Immature natural killer cell (primary cell): Measurements from ENCODE around the gene PLOD2. TPM values are rescaled to one million over a fixed set of nuclear protein-coding genes. Genes with fewer than 3 reads are reported as not detected.

Experiments used
- DNase-seq, 3 donors: peaks; one replicate each; pipeline ENCODE4 v3.0.0; 2022; ENCODE audit warnings: mixed read lengths in 1 of 3
- H3K27ac Mint-ChIP-seq, 6 donors: one replicate each; pipeline ENCODE4 v1.8.0; 2020; ENCODE audit warnings: mixed read lengths in 6 of 6, mild to moderate bottlenecking in 5 of 6, inconsistent platforms in 4 of 6, moderate library complexity in 3 of 6
- H3K27me3 Mint-ChIP-seq, 3 donors: one replicate each; pipeline ENCODE4 v1.8.0; 2020 to 2021; ENCODE audit warnings: low read depth in 3 of 3, mild to moderate bottlenecking in 3 of 3, mixed read lengths in 3 of 3, moderate library complexity in 3 of 3, inconsistent platforms in 1 of 3
- H3K36me3 Mint-ChIP-seq, 3 donors: one replicate each; pipeline ENCODE4 v1.8.0; 2020; ENCODE audit warnings: mixed read lengths in 3 of 3, inconsistent platforms in 2 of 3, mild to moderate bottlenecking in 2 of 3
- H3K4me1 Mint-ChIP-seq, 2 donors: one replicate each; pipeline ENCODE4 v1.8.0; 2020; ENCODE audit warnings: inconsistent platforms in 2 of 2, mild to moderate bottlenecking in 2 of 2, mixed read lengths in 2 of 2, moderate library complexity in 1 of 2
- H3K4me3 Mint-ChIP-seq, 5 donors: one replicate each; pipeline ENCODE4 v1.8.0; 2020; ENCODE audit warnings: mild to moderate bottlenecking in 5 of 5, mixed read lengths in 5 of 5, inconsistent platforms in 3 of 5, moderate library complexity in 3 of 5
- H3K9me3 Mint-ChIP-seq, 6 donors: one replicate each; pipeline ENCODE4 v1.8.0; 2020; ENCODE audit warnings: mild to moderate bottlenecking in 6 of 6, mixed read lengths in 6 of 6, inconsistent platforms in 4 of 6, moderate library complexity in 3 of 6
- polyA plus RNA-seq, 3 donors: library from polyadenylated mRNA; unstranded; fragments of 300-500 nt; fragmentation: Illumina TruSeq; gene quantifications; one replicate each; pipeline ENCODE4 v1.2.3, GENCODE V29; 2021

Gene PLOD2
- polyA plus RNA-seq, 3 donors from 2014 or later, result not detected

DNA sequence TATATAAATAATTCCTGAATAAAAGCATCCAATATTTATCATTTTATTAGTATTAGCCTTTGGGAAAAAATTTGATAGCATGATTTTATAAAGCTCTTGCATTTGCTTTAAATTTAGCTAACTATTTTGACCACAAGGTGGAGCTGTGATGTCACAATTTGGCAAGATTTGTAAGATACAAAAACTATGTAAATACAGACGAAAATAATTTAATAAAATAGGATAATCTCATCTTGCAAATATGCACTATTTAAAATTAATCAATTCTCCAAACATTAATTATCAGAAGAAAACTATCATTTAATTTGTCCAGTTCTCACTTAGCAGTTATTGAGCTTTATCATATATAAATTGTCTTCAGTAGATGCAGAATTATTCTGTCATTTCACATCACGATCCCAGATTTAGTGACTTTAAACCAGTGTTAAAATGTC lies 95.4 kb downstream of the PLOD2 start:
- no peaks in the 10 kb centered on the region for H3K36me3 Mint-ChIP-seq
- no peak for DNase-seq
- no peaks in the 10 kb centered on the region for H3K4me1 Mint-ChIP-seq
- H3K4me3 Mint-ChIP-seq, result no peak overlapping the region
- H3K27ac Mint-ChIP-seq, result no peak overlapping the region
- H3K27me3 Mint-ChIP-seq, result no peaks in the 10 kb centered on the region
- no peaks in the 10 kb centered on the region for H3K9me3 Mint-ChIP-seq

DNA sequence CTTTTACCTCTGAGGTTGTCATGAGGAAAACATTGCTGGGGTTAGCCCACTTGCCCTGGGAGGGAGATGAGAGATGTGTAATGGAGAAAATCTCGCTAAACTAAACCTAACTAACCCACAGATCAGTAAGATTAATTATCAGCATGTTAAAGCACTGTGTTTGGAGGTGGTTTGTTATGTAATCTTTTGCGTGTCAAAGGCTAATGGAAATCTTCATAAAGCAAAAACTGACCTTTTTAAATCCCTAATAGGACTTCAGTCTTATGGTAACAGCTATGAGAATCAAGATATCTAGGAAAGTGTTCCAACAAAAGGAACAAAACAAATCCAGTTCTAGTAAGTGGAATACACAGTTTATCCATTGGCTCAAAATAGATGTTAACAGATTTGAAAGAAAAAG lies 102.7 kb downstream of the PLOD2 start:
- H3K4me1 Mint-ChIP-seq, result no peaks in the 10 kb centered on the region
- H3K27me3 Mint-ChIP-seq, result peaks cover 0 to 2% (median 0%) of the 10 kb centered on the region in 3 donors
- no peak for DNase-seq
- H3K27ac Mint-ChIP-seq, result no peak overlapping the region
- no peaks in the 10 kb centered on the region for H3K36me3 Mint-ChIP-seq
- no peak overlapping the region for H3K4me3 Mint-ChIP-seq
- H3K9me3 Mint-ChIP-seq, result peaks cover 0 to 6% (median under 1%) of the 10 kb centered on the region in 6 donors

- H3K4me1 Mint-ChIP-seq, result no peaks in the 10 kb centered on the region
- peaks cover 0 to 2% (median 0%) of the 10 kb centered on the region in 3 donors for H3K27me3 Mint-ChIP-seq
- peaks cover 0 to 16% (median 3%) of the 10 kb centered on the region in 6 donors for H3K9me3 Mint-ChIP-seq
- DNase-seq, result no peak
- H3K36me3 Mint-ChIP-seq, result no peaks in the 10 kb centered on the region
- H3K4me3 Mint-ChIP-seq, result no peak overlapping the region
- no peak overlapping the region for H3K27ac Mint-ChIP-seq
Measured at GRCh38 chr3:146052791-146053310, 108.1 kb downstream of the PLOD2 start.

DNA sequence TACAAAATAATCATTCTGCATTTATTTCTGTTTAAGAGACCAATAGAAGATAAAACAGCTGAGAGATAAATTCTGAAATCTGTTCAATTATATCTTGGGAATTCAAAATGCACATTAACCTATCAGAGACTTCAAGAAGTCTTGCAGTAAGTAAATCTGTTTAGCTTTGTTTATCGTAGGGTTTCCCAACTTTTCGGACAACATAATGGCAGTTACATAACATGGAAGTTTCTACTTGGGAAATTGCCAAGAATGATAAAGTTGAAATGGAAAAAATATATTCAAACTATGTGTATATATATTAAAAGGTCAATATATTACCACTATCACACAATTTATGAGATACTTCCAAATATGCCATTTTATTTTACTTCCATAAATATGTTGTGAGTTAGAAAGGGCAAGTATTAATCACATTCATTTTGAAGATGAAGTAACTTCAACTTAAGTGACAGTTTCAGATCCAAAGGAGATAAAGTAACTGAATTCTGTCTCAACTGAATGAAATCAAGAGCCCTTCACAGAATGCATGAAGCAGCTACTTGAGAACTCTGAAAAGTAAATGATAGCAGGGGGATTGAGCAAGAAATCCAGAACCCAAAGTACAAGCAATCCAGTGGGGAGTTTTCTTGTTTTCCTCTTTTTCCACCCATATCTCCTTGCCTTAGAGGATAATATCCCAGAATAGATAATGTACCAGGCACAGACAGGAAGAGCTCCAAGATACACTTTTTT lies 108.8 kb downstream of the PLOD2 start:
- H3K4me1 Mint-ChIP-seq, result no peaks in the 10 kb centered on the region

GRCh38 chr3:146050691-146051090 lies 110.3 kb downstream of the PLOD2 start:
- no peaks in the 10 kb centered on the region for H3K36me3 Mint-ChIP-seq
- peaks cover 0 to 2% (median 0%) of the 10 kb centered on the region in 3 donors for H3K27me3 Mint-ChIP-seq
- peaks cover 0 to 19% (median 8%) of the 10 kb centered on the region in 6 donors for H3K9me3 Mint-ChIP-seq
- H3K4me1 Mint-ChIP-seq, result no peaks in the 10 kb centered on the region
- DNase-seq, result no peak
- no peak overlapping the region for H3K4me3 Mint-ChIP-seq
- no peak overlapping the region for H3K27ac Mint-ChIP-seq

More for the DNA sequence above, 108.8 kb downstream of the PLOD2 start:
- no peaks in the 10 kb centered on the region for H3K36me3 Mint-ChIP-seq
- peaks cover 0 to 16% (median 4%) of the 10 kb centered on the region in 6 donors for H3K9me3 Mint-ChIP-seq
- H3K27ac Mint-ChIP-seq, result no peak overlapping the region
- no peak for DNase-seq
- H3K4me3 Mint-ChIP-seq, result no peak overlapping the region
- H3K27me3 Mint-ChIP-seq, result no peaks in the 10 kb centered on the region

DNA sequence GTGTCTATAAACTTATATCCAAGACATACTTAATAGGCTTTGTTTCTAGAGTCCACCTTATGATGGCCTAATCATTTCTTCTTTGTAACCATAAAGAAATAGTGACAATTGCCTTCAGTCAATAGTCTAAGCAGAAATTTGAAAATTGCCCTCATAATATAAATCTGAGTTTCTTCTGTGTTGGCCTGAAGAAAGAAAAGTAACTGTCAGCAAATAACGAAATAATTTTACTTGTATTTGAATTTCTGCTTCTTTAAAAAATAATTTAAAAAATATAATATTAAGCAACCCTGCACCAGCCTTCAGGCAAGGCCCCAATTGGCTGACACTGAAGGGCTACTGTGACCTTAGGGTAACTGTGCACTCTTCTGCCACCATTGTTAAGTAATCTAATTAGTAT lies 113.5 kb downstream of the PLOD2 start:
- Mint-ChIP-seq H3K36me3 (peaks cover 0 to 7% (median 0%) of the 10 kb centered on the region in 3 donors), H3K4me3 (no peak overlapping the region), H3K27ac (no peak overlapping the region), H3K27me3 (peaks cover 0 to 2% (median 1%) of the 10 kb centered on the region in 3 donors), H3K4me1 (no peaks in the 10 kb centered on the region), H3K9me3 (peaks cover 0 to 33% (median 16%) of the 10 kb centered on the region in 6 donors)
- no peak for DNase-seq

GRCh38 chr3:146044046-146044445 lies 116.9 kb downstream of the PLOD2 start:
- H3K4me3 Mint-ChIP-seq, result no peak overlapping the region
- H3K4me1 Mint-ChIP-seq, result no peaks in the 10 kb centered on the region
- DNase-seq, result no peak
- H3K27me3 Mint-ChIP-seq, result peaks cover 0 to 2% (median 1%) of the 10 kb centered on the region in 3 donors
- peaks cover 0 to 44% (median 15%) of the 10 kb centered on the region in 6 donors for H3K9me3 Mint-ChIP-seq
- peaks cover 0 to 7% (median 0%) of the 10 kb centered on the region in 3 donors for H3K36me3 Mint-ChIP-seq
- H3K27ac Mint-ChIP-seq, result no peak overlapping the region

DNA sequence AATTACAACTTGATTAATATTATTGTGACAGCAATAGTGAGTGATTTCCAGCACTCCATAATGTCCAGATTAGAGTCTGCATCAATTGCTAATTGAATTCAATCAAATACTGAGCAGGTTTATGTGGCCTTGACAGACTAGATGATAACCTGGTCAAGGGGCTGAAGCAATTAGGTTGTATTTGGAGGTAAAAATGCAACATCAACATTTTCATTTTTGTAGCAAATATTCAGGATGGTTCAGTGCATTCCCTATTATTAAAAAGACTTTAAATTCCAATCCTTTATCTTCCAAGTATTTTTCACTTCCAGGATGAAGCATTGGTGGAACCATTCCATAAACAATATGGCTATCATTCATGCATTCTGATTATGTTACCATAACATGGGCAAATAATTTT lies 120.4 kb downstream of the PLOD2 start:
- Mint-ChIP-seq H3K27ac (no peak overlapping the region), H3K36me3 (peaks cover 0 to 7% (median 0%) of the 10 kb centered on the region in 3 donors), H3K9me3 (peaks cover 0 to 38% (median 9%) of the 10 kb centered on the region in 6 donors), H3K4me1 (no peaks in the 10 kb centered on the region), H3K4me3 (no peak overlapping the region), H3K27me3 (peaks cover 0 to 1% (median 0%) of the 10 kb centered on the region in 3 donors)
- no peak for DNase-seq

DNA sequence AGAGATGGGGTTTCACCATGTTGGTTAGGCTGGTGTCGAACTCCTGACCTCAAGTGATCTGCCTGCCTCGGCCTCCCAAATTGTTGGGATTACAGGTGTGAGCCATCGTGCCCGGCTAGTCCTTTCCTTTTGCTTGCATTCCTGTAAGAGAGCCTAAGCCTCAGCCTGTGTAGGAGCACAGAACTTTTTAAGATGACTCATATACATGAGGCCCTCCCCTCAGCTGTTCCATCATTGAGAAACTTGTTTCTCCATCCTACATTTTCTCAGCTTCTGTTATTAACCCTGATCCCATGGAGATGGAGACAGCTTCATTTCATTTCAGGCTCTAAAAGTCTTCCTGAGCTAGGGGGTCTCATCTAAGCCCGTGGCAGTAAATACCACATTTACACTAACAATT lies 123.3 kb downstream of the PLOD2 start:
- DNase-seq, result no peak
- no peaks in the 10 kb centered on the region for H3K36me3 Mint-ChIP-seq
- no peak overlapping the region for H3K27ac Mint-ChIP-seq
- peaks cover 0 to 13% (median 4%) of the 10 kb centered on the region in 6 donors for H3K9me3 Mint-ChIP-seq
- no peaks in the 10 kb centered on the region for H3K27me3 Mint-ChIP-seq
- H3K4me3 Mint-ChIP-seq, result no peak overlapping the region
- H3K4me1 Mint-ChIP-seq, result no peaks in the 10 kb centered on the region

GRCh38 chr3:146036281-146036680 lies 124.7 kb downstream of the PLOD2 start:
- Mint-ChIP-seq H3K36me3 (no peaks in the 10 kb centered on the region), H3K4me3 (no peak overlapping the region), H3K27me3 (no peaks in the 10 kb centered on the region), H3K27ac (no peak overlapping the region), H3K4me1 (no peaks in the 10 kb centered on the region), H3K9me3 (peaks cover 4 to 20% (median 7%) of the 10 kb centered on the region in 6 donors)
- no peak for DNase-seq

DNA sequence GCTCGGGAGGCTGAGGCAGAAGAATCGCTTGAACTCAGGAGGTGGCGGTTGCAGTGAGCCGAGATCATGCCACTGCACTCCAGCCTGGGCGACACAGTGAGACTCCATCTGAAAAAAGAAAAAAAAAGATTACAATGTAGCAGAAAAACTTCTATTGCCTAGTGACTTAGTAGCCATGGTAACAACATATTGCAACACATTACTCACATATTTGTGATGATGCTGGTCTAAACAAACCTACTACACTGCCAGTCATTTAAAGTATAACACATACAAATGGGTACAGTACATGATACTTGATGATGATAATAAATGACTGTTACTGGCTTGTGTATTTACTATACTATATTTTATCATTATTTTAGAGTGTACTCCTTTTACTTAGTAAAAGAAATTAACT lies 125.6 kb downstream of the PLOD2 start:
- H3K4me3 Mint-ChIP-seq, result no peak overlapping the region
- no peak overlapping the region for H3K27ac Mint-ChIP-seq
- no peaks in the 10 kb centered on the region for H3K36me3 Mint-ChIP-seq
- peaks cover 7 to 26% (median 12%) of the 10 kb centered on the region in 6 donors for H3K9me3 Mint-ChIP-seq
- no peak for DNase-seq
- H3K27me3 Mint-ChIP-seq, result peaks cover 0 to 1% (median 0%) of the 10 kb centered on the region in 3 donors
- no peaks in the 10 kb centered on the region for H3K4me1 Mint-ChIP-seq

DNA sequence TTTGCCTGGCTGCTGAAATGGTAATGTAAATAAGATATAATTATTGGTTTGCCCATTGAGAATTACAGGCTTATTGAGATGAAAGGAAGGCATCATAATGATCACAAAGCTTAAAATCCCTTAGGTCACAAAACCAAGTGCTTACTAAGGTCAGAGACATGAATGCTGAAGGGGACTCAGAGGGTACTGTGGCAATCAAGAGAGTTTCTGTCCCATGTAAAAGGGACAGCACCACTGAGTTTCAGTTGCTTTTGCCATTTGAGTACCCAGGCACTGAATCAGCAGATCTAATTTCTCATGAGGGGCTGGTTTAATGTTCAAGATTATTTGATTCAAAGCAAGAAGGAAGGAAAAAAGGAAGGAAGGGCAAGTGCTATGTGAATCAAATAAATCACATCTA lies 127.0 kb downstream of the PLOD2 start:
- no peak overlapping the region for H3K27ac Mint-ChIP-seq
- no peaks in the 10 kb centered on the region for H3K36me3 Mint-ChIP-seq
- peaks cover 7 to 36% (median 14%) of the 10 kb centered on the region in 6 donors for H3K9me3 Mint-ChIP-seq
- peaks cover 0 to 1% (median 0%) of the 10 kb centered on the region in 3 donors for H3K27me3 Mint-ChIP-seq
- no peak for DNase-seq
- no peak overlapping the region for H3K4me3 Mint-ChIP-seq
- no peaks in the 10 kb centered on the region for H3K4me1 Mint-ChIP-seq

GRCh38 chr3:146026547-146026946 lies 134.4 kb downstream of the PLOD2 start:
- peaks cover 10 to 34% (median 12%) of the 10 kb centered on the region in 6 donors for H3K9me3 Mint-ChIP-seq
- H3K27ac Mint-ChIP-seq, result no peak overlapping the region
- H3K4me1 Mint-ChIP-seq, result no peaks in the 10 kb centered on the region
- no peaks in the 10 kb centered on the region for H3K36me3 Mint-ChIP-seq
- DNase-seq, result no peak
- H3K4me3 Mint-ChIP-seq, result no peak overlapping the region
- H3K27me3 Mint-ChIP-seq, result peaks cover 0 to 3% (median 0%) of the 10 kb centered on the region in 3 donors

- no peak for DNase-seq
- Mint-ChIP-seq H3K4me1 (no peaks in the 10 kb centered on the region), H3K36me3 (no peaks in the 10 kb centered on the region), H3K27me3 (peaks cover 0 to 2% (median 0%) of the 10 kb centered on the region in 3 donors), H3K9me3 (peaks cover 2 to 26% (median 5%) of the 10 kb centered on the region in 6 donors), H3K4me3 (no peak overlapping the region), H3K27ac (no peak overlapping the region)
Measured at GRCh38 chr3:146024260-146024659, 136.7 kb downstream of the PLOD2 start.
